Ecto neural progenitor cell (in vitro differentiated cells): ENCODE measurements around the gene KREMEN1.
"Not testable (repeated sequence)": the region's sequence is repeated elsewhere in the genome, so short reads cannot be mapped to it uniquely, and the experiment has no call there.

Source experiments
- DNase-seq: peaks from one replicate; pipeline ENCODE4 v3.0.0-alpha.2; 2018; ENCODE audit warnings: low spot score

The KREMEN1 gene

GRCh38 chr22:29079218-29079901, 6.5 kb downstream of the KREMEN1 start:
- DNase-seq = no peak

- DNase-seq = no peak
Measured at GRCh38 chr22:29080106-29080975, 7.5 kb downstream of the KREMEN1 start.

- DNase-seq = no peak
Measured at GRCh38 chr22:29081517-29082236, 8.8 kb downstream of the KREMEN1 start.

- no peak for DNase-seq
Measured at GRCh38 chr22:29082826-29083545, 10.2 kb downstream of the KREMEN1 start.

- DNase-seq = not testable (repeated sequence)
Measured at GRCh38 chr22:29083576-29083932, 10.7 kb downstream of the KREMEN1 start.

GRCh38 chr22:29083933-29084591, 11.2 kb downstream of the KREMEN1 start:
- DNase-seq = no peak

GRCh38 chr22:29087012-29087411, 14.2 kb downstream of the KREMEN1 start:
- no peak for DNase-seq

- no peak for DNase-seq
Measured at GRCh38 chr22:29088809-29089208, 16.0 kb downstream of the KREMEN1 start.

GRCh38 chr22:29089507-29089906, 16.7 kb downstream of the KREMEN1 start:
- no peak for DNase-seq

GRCh38 chr22:29090039-29090438, 17.2 kb downstream of the KREMEN1 start:
- DNase-seq = no peak

GRCh38 chr22:29092243-29092642, 19.4 kb downstream of the KREMEN1 start:
- DNase-seq = no peak

- no peak for DNase-seq
Measured at GRCh38 chr22:29093030-29093429, 20.2 kb downstream of the KREMEN1 start.

- no peak for DNase-seq
Measured at GRCh38 chr22:29093501-29094300, 20.9 kb downstream of the KREMEN1 start.

- no peak for DNase-seq
Measured at GRCh38 chr22:29095459-29095858, 22.6 kb downstream of the KREMEN1 start.

- peak; percentile 54 for DNase-seq
Measured at GRCh38 chr22:29096736-29097669, 24.2 kb downstream of the KREMEN1 start.

- DNase-seq = no peak
Measured at GRCh38 chr22:29098296-29098695, 25.5 kb downstream of the KREMEN1 start.

GRCh38 chr22:29102300-29102699, 29.5 kb downstream of the KREMEN1 start:
- no peak for DNase-seq

- DNase-seq = no peak
Measured at GRCh38 chr22:29103121-29103520, 30.3 kb downstream of the KREMEN1 start.

- no peak for DNase-seq
Measured at GRCh38 chr22:29105468-29105867, 32.6 kb downstream of the KREMEN1 start.

- DNase-seq = no peak
Measured at GRCh38 chr22:29106839-29107238, 34.0 kb downstream of the KREMEN1 start.
